Measurements from ENCODE around the gene WWTR1. TPM values are rescaled to one million over a fixed set of nuclear protein-coding genes. Genes with fewer than 3 reads are reported as not detected.

The WWTR1 gene
- total RNA-seq, 2 experiments from 2014 or later = 0.40 to 0.63 TPM

- POLR2A ChIA-PET = no interaction called here
- H3K9me3 Mint-ChIP-seq = no peaks in the 10 kb centered on the region
- H3K36me3 Mint-ChIP-seq (ENCODE audit: low read depth) = no peaks in the 10 kb centered on the region
- CTCF ChIA-PET = no interaction called here
- no peak overlapping the region for H3K4me3 Mint-ChIP-seq
- H3K27me3 Mint-ChIP-seq = peaks cover 2% of the 10 kb centered on the region
- TF ChIP-seq CTCF (IDR thresholded peaks at IDR 0.05) = no peak
- no peak for ATAC-seq
- intact Hi-C loops (cut with micrococcal nuclease) = loop anchor here (5.0 to 10.0 kb wide), 2 partner anchors 129 to 357 kb away; partner anchors contain the start of gene HPS3
- DNase-seq = no peak
- no peak overlapping the region for H3K27ac Mint-ChIP-seq
- no peaks in the 10 kb centered on the region for H3K4me1 Mint-ChIP-seq (ENCODE audit: low read depth)
Measured at GRCh38 chr3:149481491-149481890, 176.3 kb downstream of the WWTR1 start.

GRCh38 chr3:149481056-149481455, 176.8 kb downstream of the WWTR1 start:
- DNase-seq = no peak
- Mint-ChIP-seq H3K9me3 (no peaks in the 10 kb centered on the region), H3K27me3 (peaks cover 2% of the 10 kb centered on the region), H3K27ac (no peak overlapping the region), H3K36me3 (ENCODE audit: low read depth) (no peaks in the 10 kb centered on the region), H3K4me1 (ENCODE audit: low read depth) (no peaks in the 10 kb centered on the region), H3K4me3 (no peak overlapping the region)
- CTCF ChIA-PET = interaction anchor here (0.6 to 1.5 kb wide), 2 partner anchors 9 to 327 kb away, joined by 3 to 4 read pairs; no protein-coding TSS in a partner anchor
- no peak for TF ChIP-seq CTCF (IDR thresholded peaks at IDR 0.05)
- POLR2A ChIA-PET = no interaction called here
- ATAC-seq = no peak
- intact Hi-C loops (cut with micrococcal nuclease) = loop anchor here (5.0 to 10.0 kb wide), 2 partner anchors 129 to 356 kb away; partner anchors contain the start of gene HPS3

GRCh38 chr3:149480326-149481017, 177.4 kb downstream of the WWTR1 start:
- no peak overlapping the region for H3K4me3 Mint-ChIP-seq
- ATAC-seq (peak; percentile 62), DNase-seq (peak; percentile 74)
- H3K27me3 Mint-ChIP-seq = peaks cover 2% of the 10 kb centered on the region
- no peaks in the 10 kb centered on the region for H3K4me1 Mint-ChIP-seq (ENCODE audit: low read depth)
- POLR2A ChIA-PET = no interaction called here
- CTCF ChIA-PET = interaction anchor here (0.6 to 1.5 kb wide), 2 partner anchors 10 to 328 kb away, joined by 3 to 4 read pairs; no protein-coding TSS in a partner anchor
- H3K27ac Mint-ChIP-seq = no peak overlapping the region
- H3K36me3 Mint-ChIP-seq (ENCODE audit: low read depth) = no peaks in the 10 kb centered on the region
- intact Hi-C loops (cut with micrococcal nuclease) = loop anchor here (5.0 to 10.0 kb wide), 2 partner anchors 128 to 356 kb away; partner anchors contain the start of gene HPS3
- H3K9me3 Mint-ChIP-seq = no peaks in the 10 kb centered on the region
- TF ChIP-seq CTCF (IDR thresholded peaks at IDR 0.05) = peak; percentile 55

- ATAC-seq = no peak
- H3K4me1 Mint-ChIP-seq (ENCODE audit: low read depth) = no peaks in the 10 kb centered on the region
- peaks cover 2% of the 10 kb centered on the region for H3K27me3 Mint-ChIP-seq
- H3K9me3 Mint-ChIP-seq = no peaks in the 10 kb centered on the region
- no peak overlapping the region for H3K4me3 Mint-ChIP-seq
- intact Hi-C loops (cut with micrococcal nuclease) = loop anchor here (5.0 to 10.0 kb wide), 2 partner anchors 127 to 355 kb away; partner anchors contain the start of gene HPS3
- H3K27ac Mint-ChIP-seq = no peak overlapping the region
- no peaks in the 10 kb centered on the region for H3K36me3 Mint-ChIP-seq (ENCODE audit: low read depth)
- TF ChIP-seq CTCF (IDR thresholded peaks at IDR 0.05) = no peak
- no peak for DNase-seq
- CTCF ChIA-PET = interaction anchor here (1.5 kb wide), 1 partner anchor 328 kb away, joined by 3 read pairs; no protein-coding TSS in a partner anchor
- POLR2A ChIA-PET = no interaction called here
Measured at GRCh38 chr3:149479621-149480325, 178.1 kb downstream of the WWTR1 start.

- no peak overlapping the region for H3K4me3 Mint-ChIP-seq
- no peak overlapping the region for H3K27ac Mint-ChIP-seq
- ChIA-PET CTCF (no interaction called here), POLR2A (no interaction called here)
- intact Hi-C loops (cut with micrococcal nuclease) = no loop called here
- ATAC-seq (no peak), DNase-seq (no peak)
- H3K4me1 Mint-ChIP-seq (ENCODE audit: low read depth) = no peaks in the 10 kb centered on the region
- H3K9me3 Mint-ChIP-seq = no peaks in the 10 kb centered on the region
- no peaks in the 10 kb centered on the region for H3K36me3 Mint-ChIP-seq (ENCODE audit: low read depth)
- no peak for TF ChIP-seq CTCF (IDR thresholded peaks at IDR 0.05)
- H3K27me3 Mint-ChIP-seq = peaks cover 3% of the 10 kb centered on the region
Measured at GRCh38 chr3:149476225-149476624, 181.6 kb downstream of the WWTR1 start.

Data from activated CD8-positive, alpha-beta T cell treated with anti-CD3 and anti-CD28 coated beads for 36 hours (primary cell).